Vagina (tissue), 2 donors: ENCODE data around the gene RBM12.

ENCODE experiments used
- POLR2A ChIP-seq, 2 donors: fragments of 450-650 bp; IDR thresholded peaks; one replicate each; pipeline ENCODE4 v1.6.1; 2017; ENCODE audit warnings: antibody characterized with exemption in 2 of 2, mild to moderate bottlenecking in 2 of 2, moderate library complexity in 2 of 2
- POLR2AphosphoS5 ChIP-seq, 2 donors: sonication (generic); formaldehyde crosslinking; IDR thresholded peaks; one replicate each; pipeline ENCODE4 v1.9.0; 2017; ENCODE audit warnings: antibody characterized with exemption in 2 of 2, mild to moderate bottlenecking in 2 of 2, low read depth in 1 of 2; ENCODE audit not compliant: insufficient read depth in 1 of 2
- TF ChIP-seq, protein P1 (sequence below), 3 experiments: fragments of 450-650 bp in 2 of 3; fragments of 200-600 bp in 1 of 3; sonication (generic) in 1 of 3; IDR thresholded peaks; one replicate each; pipeline ENCODE4 v1.5.1; 2017 to 2019; ENCODE audit warnings: antibody characterized with exemption in 3 of 3, mild to moderate bottlenecking in 2 of 3, moderate library complexity in 2 of 3

DNA sequence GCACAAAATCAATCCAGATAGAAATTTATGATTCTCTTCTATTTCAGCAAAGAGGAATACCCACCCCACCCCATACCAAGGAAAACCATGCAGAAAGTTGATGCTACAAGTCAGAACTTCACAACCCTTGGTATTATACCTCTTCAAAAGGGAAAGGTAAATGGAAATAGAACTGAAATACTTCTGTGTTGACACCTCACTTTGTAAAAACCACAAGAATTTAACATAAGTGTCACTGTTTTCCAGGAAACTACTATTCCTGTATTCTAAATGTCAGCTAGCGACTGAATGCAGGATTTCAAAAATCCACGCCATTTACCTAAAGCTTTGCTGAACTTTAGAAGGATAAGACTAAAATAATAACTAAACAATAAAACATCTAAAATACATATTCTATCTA lies 3.6 kb downstream of the RBM12 start:
- TF ChIP-seq, protein P1, sequence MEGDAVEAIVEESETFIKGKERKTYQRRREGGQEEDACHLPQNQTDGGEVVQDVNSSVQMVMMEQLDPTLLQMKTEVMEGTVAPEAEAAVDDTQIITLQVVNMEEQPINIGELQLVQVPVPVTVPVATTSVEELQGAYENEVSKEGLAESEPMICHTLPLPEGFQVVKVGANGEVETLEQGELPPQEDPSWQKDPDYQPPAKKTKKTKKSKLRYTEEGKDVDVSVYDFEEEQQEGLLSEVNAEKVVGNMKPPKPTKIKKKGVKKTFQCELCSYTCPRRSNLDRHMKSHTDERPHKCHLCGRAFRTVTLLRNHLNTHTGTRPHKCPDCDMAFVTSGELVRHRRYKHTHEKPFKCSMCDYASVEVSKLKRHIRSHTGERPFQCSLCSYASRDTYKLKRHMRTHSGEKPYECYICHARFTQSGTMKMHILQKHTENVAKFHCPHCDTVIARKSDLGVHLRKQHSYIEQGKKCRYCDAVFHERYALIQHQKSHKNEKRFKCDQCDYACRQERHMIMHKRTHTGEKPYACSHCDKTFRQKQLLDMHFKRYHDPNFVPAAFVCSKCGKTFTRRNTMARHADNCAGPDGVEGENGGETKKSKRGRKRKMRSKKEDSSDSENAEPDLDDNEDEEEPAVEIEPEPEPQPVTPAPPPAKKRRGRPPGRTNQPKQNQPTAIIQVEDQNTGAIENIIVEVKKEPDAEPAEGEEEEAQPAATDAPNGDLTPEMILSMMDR (IDR thresholded peaks at IDR 0.05): no peak
- TF ChIP-seq POLR2A (IDR thresholded peaks at IDR 0.05) (no peak), POLR2AphosphoS5 (IDR thresholded peaks at IDR 0.05; ENCODE audit: insufficient read depth in 1 of 2, low read depth in 1 of 2) (no peak)
